ENCODE results near the gene HMHB1.

HMHB1 gene

GRCh38 chr5:143836161-143836725 lies 24.3 kb downstream of the HMHB1 start:
- H3K4me3 ChIP-seq (ENCODE audit: low read depth in 1 of 2, low read length in 2 of 2): no peak overlapping the region

GRCh38 chr5:143837306-143837848 lies 25.4 kb downstream of the HMHB1 start:
- H3K36me3 ChIP-seq (ENCODE audit: control insufficient read depth in 1 of 2, insufficient read depth in 2 of 2, low read length in 2 of 2): no peaks in the 10 kb centered on the region
- H3K9me3 ChIP-seq (ENCODE audit: control insufficient read depth in 1 of 2, low read length in 2 of 2): no peaks in the 10 kb centered on the region
- no peaks in the 10 kb centered on the region for H3K27me3 ChIP-seq (ENCODE audit: low read depth, low read length)
- no peaks in the 10 kb centered on the region for H3K4me1 ChIP-seq (ENCODE audit: control insufficient read depth in 1 of 2, insufficient read depth in 2 of 2, low read length in 2 of 2)
- H3K4me3 ChIP-seq (ENCODE audit: low read depth in 1 of 2, low read length in 2 of 2): no peak overlapping the region
- H3K27ac ChIP-seq (ENCODE audit: low read length): no peak overlapping the region

More at GRCh38 chr5:143836161-143836725, 24.3 kb downstream of the HMHB1 start:
- Histone ChIP-seq H3K4me1 (ENCODE audit: control insufficient read depth in 1 of 2, insufficient read depth in 2 of 2, low read length in 2 of 2) (no peaks in the 10 kb centered on the region), H3K27me3 (ENCODE audit: low read depth, low read length) (no peaks in the 10 kb centered on the region), H3K36me3 (ENCODE audit: control insufficient read depth in 1 of 2, insufficient read depth in 2 of 2, low read length in 2 of 2) (no peaks in the 10 kb centered on the region), H3K9me3 (ENCODE audit: control insufficient read depth in 1 of 2, low read length in 2 of 2) (no peaks in the 10 kb centered on the region), H3K27ac (ENCODE audit: low read length) (no peak overlapping the region)

DNA sequence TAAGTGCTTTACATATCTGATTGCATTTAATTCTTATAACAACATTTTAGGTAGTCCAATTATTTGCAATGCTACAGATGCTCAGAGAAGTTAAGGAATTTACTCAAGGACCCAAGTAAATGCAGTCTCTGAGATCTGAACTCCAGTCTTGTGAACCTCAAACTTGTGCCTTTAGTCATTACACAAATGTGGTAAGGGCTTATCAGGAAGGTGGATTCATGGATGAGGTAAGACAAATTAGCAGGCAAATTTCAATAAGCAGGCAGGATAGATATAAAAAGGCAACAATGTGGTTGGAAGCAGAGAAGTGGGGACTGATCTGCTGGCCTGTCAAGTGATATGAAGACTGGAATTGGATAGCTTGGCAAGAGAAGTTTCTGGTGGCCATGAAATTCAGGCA lies 29.5 kb downstream of the HMHB1 start:
- Histone ChIP-seq H3K9me3 (ENCODE audit: control insufficient read depth in 1 of 2, low read length in 2 of 2) (no peaks in the 10 kb centered on the region), H3K27ac (ENCODE audit: low read length) (no peak overlapping the region), H3K27me3 (ENCODE audit: low read depth, low read length) (no peaks in the 10 kb centered on the region), H3K4me1 (ENCODE audit: control insufficient read depth in 1 of 2, insufficient read depth in 2 of 2, low read length in 2 of 2) (no peaks in the 10 kb centered on the region), H3K36me3 (ENCODE audit: control insufficient read depth in 1 of 2, insufficient read depth in 2 of 2, low read length in 2 of 2) (no peaks in the 10 kb centered on the region), H3K4me3 (ENCODE audit: low read depth in 1 of 2, low read length in 2 of 2) (no peak overlapping the region)

DNA sequence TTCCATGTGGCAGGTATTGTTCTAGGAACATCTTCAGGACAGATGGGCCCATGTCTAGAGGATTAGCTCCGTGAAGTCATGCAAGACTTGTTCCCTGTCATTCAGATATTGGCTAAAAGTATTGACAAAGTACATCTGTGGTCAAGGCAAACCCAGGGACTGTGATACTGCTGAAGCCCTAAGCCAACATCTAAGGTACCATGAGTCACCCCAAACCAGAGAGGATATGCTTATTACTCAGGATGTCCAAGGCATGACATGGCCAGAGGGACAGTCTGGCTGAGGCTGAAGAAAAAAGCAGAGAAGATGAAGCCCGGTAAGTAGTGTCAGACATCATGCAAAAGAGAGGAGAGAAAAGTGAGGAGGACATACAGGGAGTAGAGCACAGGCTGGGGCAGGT lies 31.0 kb downstream of the HMHB1 start:
- H3K27ac ChIP-seq (ENCODE audit: low read length): no peak overlapping the region
- no peaks in the 10 kb centered on the region for H3K9me3 ChIP-seq (ENCODE audit: control insufficient read depth in 1 of 2, low read length in 2 of 2)
- H3K4me1 ChIP-seq (ENCODE audit: control insufficient read depth in 1 of 2, insufficient read depth in 2 of 2, low read length in 2 of 2): no peaks in the 10 kb centered on the region
- H3K4me3 ChIP-seq (ENCODE audit: low read depth in 1 of 2, low read length in 2 of 2): no peak overlapping the region
- H3K27me3 ChIP-seq (ENCODE audit: low read depth, low read length): no peaks in the 10 kb centered on the region
- H3K36me3 ChIP-seq (ENCODE audit: control insufficient read depth in 1 of 2, insufficient read depth in 2 of 2, low read length in 2 of 2): no peaks in the 10 kb centered on the region

- H3K4me3 ChIP-seq (ENCODE audit: low read depth in 1 of 2, low read length in 2 of 2): no peak overlapping the region
Measured at GRCh38 chr5:143843461-143843860, 31.5 kb downstream of the HMHB1 start.

DNA sequence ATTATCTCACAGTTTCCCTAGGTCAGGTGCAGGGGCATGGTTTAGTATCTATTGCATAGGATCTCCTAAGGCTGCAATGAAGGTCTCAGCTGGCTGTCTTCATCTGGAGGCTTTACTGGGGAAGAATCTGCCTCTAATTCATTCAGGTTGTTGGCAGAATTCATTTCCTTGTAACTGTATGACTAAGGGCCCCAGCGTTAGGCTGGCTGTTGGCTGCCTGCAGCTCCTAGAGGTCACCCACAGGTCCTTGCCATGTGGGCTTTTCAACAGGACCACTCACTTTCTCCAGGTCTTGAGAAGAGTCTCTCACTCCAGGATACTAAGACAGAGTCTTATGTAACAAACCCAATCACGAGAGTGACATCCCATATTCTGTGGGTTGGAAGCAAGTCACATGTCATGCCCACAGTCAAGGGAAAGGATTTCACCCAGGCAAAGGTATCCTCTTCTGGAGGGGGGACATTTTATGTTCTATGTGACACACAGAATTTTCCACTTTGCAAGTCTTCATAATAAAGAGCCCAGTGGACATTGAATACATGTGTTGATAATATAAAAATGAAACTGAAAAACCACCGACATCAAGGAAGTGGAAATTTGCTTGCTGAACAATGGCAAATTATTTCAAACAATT lies 38.2 kb downstream of the HMHB1 start:
- H3K4me1 ChIP-seq (ENCODE audit: control insufficient read depth in 1 of 2, insufficient read depth in 2 of 2, low read length in 2 of 2): no peaks in the 10 kb centered on the region
- no peaks in the 10 kb centered on the region for H3K27me3 ChIP-seq (ENCODE audit: low read depth, low read length)
- H3K36me3 ChIP-seq (ENCODE audit: control insufficient read depth in 1 of 2, insufficient read depth in 2 of 2, low read length in 2 of 2): no peaks in the 10 kb centered on the region
- H3K9me3 ChIP-seq (ENCODE audit: control insufficient read depth in 1 of 2, low read length in 2 of 2): no peaks in the 10 kb centered on the region
- H3K27ac ChIP-seq (ENCODE audit: low read length): no peak overlapping the region
- H3K4me3 ChIP-seq (ENCODE audit: low read depth in 1 of 2, low read length in 2 of 2): no peak overlapping the region

More at GRCh38 chr5:143843461-143843860, 31.5 kb downstream of the HMHB1 start:
- Histone ChIP-seq H3K27ac (ENCODE audit: low read length) (no peak overlapping the region), H3K9me3 (ENCODE audit: control insufficient read depth in 1 of 2, low read length in 2 of 2) (no peaks in the 10 kb centered on the region), H3K4me1 (ENCODE audit: control insufficient read depth in 1 of 2, insufficient read depth in 2 of 2, low read length in 2 of 2) (no peaks in the 10 kb centered on the region), H3K27me3 (ENCODE audit: low read depth, low read length) (no peaks in the 10 kb centered on the region), H3K36me3 (ENCODE audit: control insufficient read depth in 1 of 2, insufficient read depth in 2 of 2, low read length in 2 of 2) (no peaks in the 10 kb centered on the region)

- no peaks in the 10 kb centered on the region for H3K27me3 ChIP-seq (ENCODE audit: low read depth, low read length)
- no peaks in the 10 kb centered on the region for H3K4me1 ChIP-seq (ENCODE audit: control insufficient read depth in 1 of 2, insufficient read depth in 2 of 2, low read length in 2 of 2)
- no peak overlapping the region for H3K27ac ChIP-seq (ENCODE audit: low read length)
- no peaks in the 10 kb centered on the region for H3K9me3 ChIP-seq (ENCODE audit: control insufficient read depth in 1 of 2, low read length in 2 of 2)
- H3K36me3 ChIP-seq (ENCODE audit: control insufficient read depth in 1 of 2, insufficient read depth in 2 of 2, low read length in 2 of 2): no peaks in the 10 kb centered on the region
- no peak overlapping the region for H3K4me3 ChIP-seq (ENCODE audit: low read depth in 1 of 2, low read length in 2 of 2)
Measured at GRCh38 chr5:143851383-143851782, 39.4 kb downstream of the HMHB1 start.

DNA sequence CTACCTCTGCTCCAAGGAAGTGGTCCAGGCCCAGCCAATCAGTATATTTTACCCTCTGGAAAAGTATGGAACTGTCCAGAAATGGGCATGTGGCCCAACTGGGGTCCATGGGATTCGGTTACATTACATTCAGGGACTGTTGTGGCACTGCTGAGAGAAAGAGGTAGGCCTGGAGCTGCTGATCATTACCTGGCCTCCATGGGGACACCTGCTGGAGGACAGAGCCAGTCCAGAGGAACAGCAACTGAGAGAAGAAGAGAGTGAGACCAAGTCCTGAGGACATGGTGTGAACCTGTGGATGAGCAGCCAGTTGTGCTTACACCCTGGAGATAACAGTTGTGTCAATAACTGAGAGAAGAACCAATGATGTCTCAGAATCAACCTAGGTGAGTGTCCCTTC lies 48.2 kb downstream of the HMHB1 start:
- no peaks in the 10 kb centered on the region for H3K9me3 ChIP-seq (ENCODE audit: control insufficient read depth in 1 of 2, low read length in 2 of 2)
- H3K4me1 ChIP-seq (ENCODE audit: control insufficient read depth in 1 of 2, insufficient read depth in 2 of 2, low read length in 2 of 2): no peaks in the 10 kb centered on the region
- H3K27me3 ChIP-seq (ENCODE audit: low read depth, low read length): no peaks in the 10 kb centered on the region
- no peak overlapping the region for H3K27ac ChIP-seq (ENCODE audit: low read length)
- H3K36me3 ChIP-seq (ENCODE audit: control insufficient read depth in 1 of 2, insufficient read depth in 2 of 2, low read length in 2 of 2): no peaks in the 10 kb centered on the region
- H3K4me3 ChIP-seq (ENCODE audit: low read depth in 1 of 2, low read length in 2 of 2): no peak overlapping the region

GRCh38 chr5:143862271-143862670 lies 50.3 kb downstream of the HMHB1 start:
- Histone ChIP-seq H3K9me3 (ENCODE audit: control insufficient read depth in 1 of 2, low read length in 2 of 2) (no peaks in the 10 kb centered on the region), H3K4me1 (ENCODE audit: control insufficient read depth in 1 of 2, insufficient read depth in 2 of 2, low read length in 2 of 2) (no peaks in the 10 kb centered on the region), H3K27me3 (ENCODE audit: low read depth, low read length) (no peaks in the 10 kb centered on the region), H3K36me3 (ENCODE audit: control insufficient read depth in 1 of 2, insufficient read depth in 2 of 2, low read length in 2 of 2) (no peaks in the 10 kb centered on the region), H3K27ac (ENCODE audit: low read length) (no peak overlapping the region), H3K4me3 (ENCODE audit: low read depth in 1 of 2, low read length in 2 of 2) (no peak overlapping the region)

DNA sequence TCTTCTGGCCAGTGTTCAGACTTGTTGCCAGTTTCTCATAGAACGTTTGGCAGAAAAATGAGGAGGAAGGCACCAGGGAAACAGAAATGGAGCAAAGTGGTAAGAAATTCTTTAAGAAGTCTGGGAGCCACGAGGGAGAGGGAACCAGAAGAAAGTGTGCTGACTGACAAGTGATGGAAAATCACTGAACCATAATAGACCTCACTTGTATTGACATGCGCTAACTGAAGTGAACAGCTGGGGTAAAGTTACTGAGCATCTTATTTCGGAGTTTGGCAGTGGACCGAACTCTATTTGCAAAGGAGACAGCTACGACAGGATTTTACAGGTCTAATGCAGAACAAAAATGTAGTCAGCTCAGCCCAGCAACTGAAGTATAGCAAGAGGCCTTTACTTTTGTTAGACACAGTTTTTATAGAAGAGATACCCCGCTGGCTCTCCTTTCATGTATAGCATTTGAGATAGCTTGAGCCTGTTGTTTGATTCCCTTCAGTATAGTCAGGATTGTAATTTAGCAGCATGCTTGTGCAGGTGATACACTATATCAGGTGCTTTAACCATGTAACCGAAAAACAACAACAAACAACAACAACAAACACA lies 53.6 kb downstream of the HMHB1 start:
- no peaks in the 10 kb centered on the region for H3K36me3 ChIP-seq (ENCODE audit: control insufficient read depth in 1 of 2, insufficient read depth in 2 of 2, low read length in 2 of 2)
- no peaks in the 10 kb centered on the region for H3K4me1 ChIP-seq (ENCODE audit: control insufficient read depth in 1 of 2, insufficient read depth in 2 of 2, low read length in 2 of 2)
- no peak overlapping the region for H3K27ac ChIP-seq (ENCODE audit: low read length)
- no peaks in the 10 kb centered on the region for H3K9me3 ChIP-seq (ENCODE audit: control insufficient read depth in 1 of 2, low read length in 2 of 2)
- no peaks in the 10 kb centered on the region for H3K27me3 ChIP-seq (ENCODE audit: low read depth, low read length)
- H3K4me3 ChIP-seq (ENCODE audit: low read depth in 1 of 2, low read length in 2 of 2): no peak overlapping the region

Measured in muscle layer of duodenum (tissue), 2 donors.